Measurements from ENCODE around the gene ZNF260.

The ZNF260 gene

DNA sequence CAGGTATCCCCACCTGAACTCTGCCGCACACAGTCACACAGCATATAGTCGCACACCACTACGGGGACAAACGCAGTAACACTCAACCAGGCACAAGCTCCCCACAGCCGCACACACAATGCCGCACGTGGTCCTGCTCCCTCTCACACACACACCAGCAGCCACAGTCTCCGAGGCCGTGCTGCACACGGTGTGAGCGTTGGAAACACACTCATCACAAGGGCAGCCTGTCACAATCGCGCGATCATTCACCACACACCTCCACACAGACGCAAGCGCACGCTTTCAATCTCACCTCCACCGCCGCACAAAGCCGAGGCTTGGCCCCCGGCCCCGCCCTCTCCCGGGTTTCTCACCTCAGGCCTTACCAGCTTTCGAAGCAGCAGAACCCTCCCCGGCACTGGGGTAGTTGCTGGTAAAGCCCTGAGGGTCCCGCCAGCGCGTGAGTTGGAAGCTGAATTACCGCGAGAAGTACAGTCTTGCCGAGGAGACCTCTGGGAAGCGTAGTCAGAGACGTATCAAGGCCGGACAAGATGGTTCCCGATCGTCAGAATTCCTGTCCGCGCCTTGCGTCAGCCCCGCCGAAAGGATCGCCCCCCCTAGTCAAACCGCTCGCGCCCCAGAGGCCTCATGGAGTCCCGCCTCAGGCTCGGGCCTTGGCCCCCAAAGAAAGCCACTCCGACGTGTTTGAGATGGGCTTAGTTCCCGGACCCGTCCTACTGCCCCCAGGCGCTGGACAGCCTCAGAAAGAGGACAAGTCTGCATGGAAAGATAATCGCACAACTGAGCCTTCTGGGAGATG is 38.8 kb downstream of the ZNF260 start, which contains the start of gene ZNF566:
Gene ZNF566 (minus strand): TSS at position 444 of the 802 bp plus-strand sequence. CDS start 13,004 bp downstream, outside the sequence.
- peak; percentile 96 to 98 for DNase-seq

GRCh38 chr19:36488846-36489117 is 39.3 kb downstream of the ZNF260 start:
- no peak for DNase-seq

- no peak for DNase-seq
Measured at GRCh38 chr19:36488118-36488845, 39.8 kb downstream of the ZNF260 start.

- no peak for DNase-seq
Measured at GRCh38 chr19:36483653-36484052, 44.4 kb downstream of the ZNF260 start.

- DNase-seq: no peak
Measured at GRCh38 chr19:36482876-36483275, 45.2 kb downstream of the ZNF260 start.
